Fibroblast of peridontal ligament (primary cell): ENCODE results near the gene WDR49.
"Not testable (repeated sequence)": the region's sequence is repeated elsewhere in the genome, so short reads cannot be mapped to it uniquely, and the experiment has no call there.

Source experiments
- DNase-seq: peaks from one replicate; pipeline ENCODE4 v3.0.0-alpha.2; 2010; ENCODE audit errors: extremely low read depth

The WDR49 gene

DNA sequence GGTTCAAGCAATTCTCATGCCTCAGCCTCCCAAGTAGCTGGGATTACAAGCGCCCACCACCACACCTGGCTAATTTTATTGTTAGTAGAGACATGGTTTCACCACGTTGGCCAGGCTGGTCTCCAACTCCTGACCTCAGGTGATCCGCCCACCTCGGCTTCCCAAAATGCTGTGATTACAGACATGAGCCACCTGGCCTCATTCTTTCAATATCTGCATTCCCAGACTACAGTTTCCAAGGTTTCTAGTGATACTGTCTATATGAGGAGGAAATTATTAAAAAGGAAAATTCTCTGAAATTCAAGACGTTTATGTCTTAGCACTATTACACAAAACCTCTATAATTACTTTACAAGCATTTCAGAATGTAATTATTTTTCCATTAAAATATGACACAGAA, 39.5 kb downstream of the WDR49 start:
- DNase-seq: not testable (repeated sequence)

DNA sequence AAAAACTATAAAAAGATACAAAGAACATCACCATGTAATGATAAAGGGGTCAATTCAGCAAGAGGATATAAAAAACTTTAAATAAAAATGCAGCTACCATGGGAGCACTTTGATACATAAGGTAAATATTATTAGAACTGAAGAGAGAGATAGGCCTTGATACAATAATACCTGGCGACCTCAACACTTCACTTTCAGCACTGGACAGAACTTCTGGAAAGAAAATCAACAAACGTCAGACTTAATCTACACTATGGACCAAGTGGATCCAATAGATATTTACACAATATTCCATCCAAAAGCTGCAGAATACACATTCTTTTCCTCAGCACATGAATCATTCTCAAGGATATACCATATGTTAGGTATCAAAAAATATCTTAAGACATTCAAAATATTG, 42.0 kb downstream of the WDR49 start:
- no peak for DNase-seq

DNA sequence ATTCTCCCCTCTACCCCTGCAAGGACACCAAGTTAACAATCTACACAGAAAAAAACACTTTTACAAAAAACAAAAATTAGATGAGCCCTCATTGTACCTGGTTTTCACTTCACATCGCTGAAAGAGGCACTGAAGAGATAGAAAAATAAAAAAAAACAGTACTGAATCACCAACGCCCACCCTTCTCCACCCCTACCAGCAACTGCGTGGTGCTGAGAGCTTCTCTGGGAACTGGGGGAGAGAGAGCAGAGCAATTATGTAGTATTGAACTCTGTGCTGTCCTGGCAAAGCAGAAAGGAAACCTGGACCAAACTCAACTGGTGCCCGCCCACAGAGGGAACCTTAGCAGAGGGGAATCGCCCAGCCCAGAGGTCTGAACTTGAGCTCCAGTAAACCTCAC, 44.6 kb downstream of the WDR49 start:
- DNase-seq: no peak

DNA sequence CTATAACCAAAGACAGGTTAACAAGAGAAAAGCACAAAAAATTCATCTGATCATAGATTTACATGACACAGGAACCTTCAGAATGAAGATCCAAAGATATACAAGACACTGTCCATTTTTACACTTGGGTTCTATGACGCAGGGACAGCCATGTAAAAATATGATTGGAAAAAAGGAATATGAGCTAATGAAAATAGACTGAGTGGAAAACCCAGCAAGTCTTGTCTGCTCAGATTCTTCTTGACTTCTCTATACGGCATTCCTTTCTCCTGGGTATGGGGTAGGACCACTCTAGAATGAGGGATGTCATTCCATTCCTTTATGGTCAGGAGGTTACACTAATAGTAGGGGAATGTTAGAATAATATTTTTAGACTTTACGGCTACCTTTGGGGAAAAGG, 46.9 kb downstream of the WDR49 start:
- DNase-seq: no peak

DNA sequence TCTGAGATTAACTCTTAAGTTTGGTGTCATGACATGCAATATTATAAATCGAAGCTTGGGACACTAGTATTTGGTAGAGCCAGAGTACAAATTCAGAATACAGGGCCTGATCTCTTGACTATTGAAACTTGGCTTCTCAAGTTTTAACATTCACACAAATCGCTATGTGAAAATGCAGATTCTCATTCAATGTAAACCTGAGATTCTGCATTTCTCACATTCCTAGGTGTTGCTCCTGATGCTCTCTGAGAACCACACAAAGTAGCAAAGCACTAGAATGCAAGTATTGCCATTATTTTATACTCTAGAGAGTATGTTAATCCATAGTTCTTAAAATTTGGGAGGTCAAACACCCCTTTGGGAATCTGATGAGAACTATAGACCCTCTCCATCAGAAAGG, 47.9 kb downstream of the WDR49 start:
- no peak for DNase-seq

DNA sequence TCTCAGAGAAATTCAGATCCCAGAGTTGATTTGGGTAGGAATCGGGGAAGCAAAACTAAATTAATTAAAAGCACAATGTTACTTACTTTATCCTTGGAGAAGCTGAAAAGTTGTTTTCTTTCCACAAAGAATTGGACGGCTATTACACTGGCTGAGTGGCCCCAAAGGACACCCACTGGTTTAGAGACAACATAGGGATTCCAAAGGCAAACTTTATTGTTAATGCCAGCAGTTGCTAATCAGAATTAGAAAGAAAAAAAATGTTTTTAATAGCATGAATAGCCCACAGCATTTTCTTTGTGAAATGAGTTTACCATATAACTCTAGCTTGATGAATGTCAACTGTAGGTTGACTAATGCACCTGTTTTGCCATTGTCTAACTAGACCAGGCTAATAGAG, 51.7 kb downstream of the WDR49 start:
- DNase-seq: no peak

DNA sequence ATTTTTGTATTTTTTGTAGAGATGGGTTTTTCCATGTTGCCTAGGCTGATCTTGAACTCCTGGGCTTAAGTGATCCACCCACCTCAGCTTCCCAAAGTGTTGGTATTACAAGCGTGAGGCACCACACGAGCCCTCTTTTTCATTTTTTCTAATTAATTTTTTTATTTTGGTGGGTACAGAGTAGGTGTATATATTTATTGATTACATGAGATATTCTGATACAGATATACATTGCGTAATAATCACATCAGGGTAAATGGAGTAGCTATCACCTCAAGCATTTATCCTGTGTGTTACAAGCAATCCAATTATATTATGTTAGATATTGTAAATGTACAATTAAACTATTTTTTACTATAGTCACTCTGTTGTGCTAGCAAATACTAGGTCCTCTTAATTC, 66.1 kb downstream of the WDR49 start:
- DNase-seq: no peak

DNA sequence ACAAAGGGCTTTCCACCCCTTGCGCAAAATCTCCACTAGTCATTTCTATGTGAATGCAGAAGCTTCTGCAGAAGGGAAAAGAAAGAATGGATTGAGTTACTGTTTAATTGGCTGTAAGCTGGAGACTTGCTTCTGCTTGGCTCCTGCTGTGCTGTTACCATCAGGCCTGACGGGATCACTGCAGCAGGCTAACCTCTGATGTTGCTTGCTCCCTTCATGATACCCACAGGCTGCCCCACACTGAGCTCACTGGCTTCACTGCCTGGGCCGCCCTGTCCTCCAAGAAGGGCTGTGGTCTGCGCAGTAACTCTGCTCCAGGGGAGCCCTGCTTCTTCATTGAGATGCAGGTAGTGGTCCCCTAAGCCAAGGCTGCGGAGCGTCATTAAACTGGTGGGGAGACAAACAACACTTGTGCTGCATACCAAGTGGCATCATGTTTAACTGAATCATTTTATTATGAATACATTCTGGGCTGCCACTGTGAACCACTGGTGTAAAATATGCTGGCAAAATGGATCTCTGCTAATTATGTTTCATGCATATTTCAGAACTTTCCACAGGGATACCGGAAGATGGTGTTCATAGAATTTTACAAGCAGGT, 78.6 kb downstream of the WDR49 start:
- no peak for DNase-seq

DNA sequence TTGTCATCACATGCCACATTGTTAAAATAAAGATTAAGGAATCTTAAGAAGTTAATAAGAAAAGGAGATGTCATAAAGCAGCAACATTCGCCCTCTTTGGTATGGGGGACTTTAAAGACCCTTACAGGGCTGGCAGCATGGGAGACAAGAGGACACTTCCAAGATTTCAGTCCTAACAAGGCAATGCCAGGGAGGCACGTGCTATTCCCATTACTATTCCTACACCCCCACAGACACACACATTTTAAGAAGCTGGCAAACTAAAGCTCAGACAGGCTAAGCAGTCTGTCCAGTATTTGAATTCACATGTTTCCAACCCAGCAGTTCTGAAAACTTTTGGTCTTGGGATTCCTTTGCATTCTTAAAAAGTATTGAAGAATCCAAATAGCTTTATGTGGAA, 80.8 kb downstream of the WDR49 start:
- DNase-seq: no peak

DNA sequence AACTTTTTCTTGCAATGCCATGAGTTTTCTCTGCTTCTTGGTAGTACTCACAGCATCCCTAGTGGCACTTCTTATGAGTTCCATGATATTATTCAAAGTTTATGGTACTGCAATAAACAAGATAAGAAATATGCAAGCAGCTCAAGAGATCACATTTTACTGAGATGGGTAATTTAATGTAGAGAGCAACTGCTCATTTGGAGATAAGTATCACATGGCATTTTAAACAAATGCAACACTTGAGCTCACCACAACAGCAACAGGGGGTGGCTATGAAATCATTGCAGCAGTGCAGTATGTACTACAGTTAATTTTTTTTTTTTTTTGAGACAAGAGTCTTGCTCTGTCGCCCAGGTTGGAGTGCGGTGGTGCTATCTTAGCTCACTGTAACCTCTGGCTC, 85.1 kb downstream of the WDR49 start:
- DNase-seq: no peak

DNA sequence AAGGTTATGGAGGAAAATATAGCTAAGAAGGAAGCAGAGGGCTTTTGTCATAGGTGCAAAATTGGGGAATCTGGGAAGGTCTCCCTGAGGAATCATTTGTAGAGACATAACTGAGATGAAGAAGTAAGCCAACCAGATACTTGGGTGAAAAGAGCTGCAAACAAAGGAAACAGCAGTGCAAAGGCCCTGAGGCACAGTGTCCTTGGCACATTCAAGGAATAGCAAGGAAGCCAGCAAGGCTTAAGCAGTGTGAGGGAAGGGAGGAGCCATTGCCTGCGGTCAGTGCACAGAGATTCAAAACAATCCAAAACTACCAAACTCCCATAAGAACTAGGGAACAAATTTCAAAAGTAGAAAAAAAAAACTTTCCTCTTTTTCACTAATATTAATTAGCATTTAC, 88.3 kb downstream of the WDR49 start:
- no peak for DNase-seq

DNA sequence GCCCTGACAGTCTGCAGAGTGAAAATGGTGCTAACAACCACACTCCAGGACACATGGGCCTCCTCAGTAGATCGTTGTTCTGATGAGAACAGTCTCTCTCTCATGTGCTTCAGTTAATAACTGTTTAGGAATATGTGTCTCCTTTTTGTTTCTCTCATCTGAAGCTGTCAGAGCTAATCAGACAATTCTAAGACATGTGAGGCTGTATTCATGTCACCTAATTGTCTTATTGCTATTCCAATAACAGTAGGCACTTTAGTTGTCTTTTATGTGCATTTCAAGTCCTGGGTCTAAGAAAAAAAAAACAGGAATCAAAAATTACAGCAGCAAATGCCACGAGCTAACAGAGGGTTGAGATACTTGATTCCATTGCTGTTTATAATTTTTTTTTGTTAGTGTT, 89.1 kb downstream of the WDR49 start:
- no peak for DNase-seq

DNA sequence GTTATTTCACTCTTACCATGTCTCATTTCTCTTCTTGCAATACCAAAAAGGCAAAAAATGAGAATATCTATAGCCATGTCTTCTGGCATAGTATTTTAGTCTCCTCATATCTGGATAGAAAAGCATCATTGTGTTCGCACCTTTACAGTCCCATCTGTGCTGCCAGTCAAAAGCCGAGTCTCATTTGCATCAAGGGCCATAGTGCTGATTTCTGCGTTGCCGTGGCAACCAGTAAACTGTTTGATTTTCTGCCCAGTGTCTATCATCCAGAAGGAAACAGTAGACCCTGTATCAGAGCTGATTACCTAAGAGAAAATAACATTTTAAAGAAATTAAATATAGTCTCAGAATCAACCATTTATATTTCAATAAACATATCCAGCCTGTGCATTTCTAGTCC, 93.8 kb downstream of the WDR49 start:
- DNase-seq: no peak

DNA sequence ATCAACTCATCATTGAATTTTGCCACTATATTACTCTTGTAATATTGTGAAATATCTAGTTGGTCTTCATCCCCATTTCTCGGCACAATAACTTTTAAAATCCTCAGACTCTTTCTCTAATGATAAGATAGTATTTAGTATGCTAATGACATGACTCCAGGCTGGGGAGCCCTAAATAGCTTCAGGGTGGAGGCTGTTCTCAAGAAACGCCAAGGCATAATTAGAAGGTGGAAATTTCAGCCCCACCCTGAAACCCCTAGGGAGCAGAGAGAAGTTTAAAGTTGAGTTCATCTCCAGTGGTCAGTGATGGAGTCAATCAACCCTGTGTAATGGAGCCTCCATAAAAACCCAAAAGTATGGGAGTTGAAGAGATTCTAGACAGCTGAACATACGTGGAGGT, 98.8 kb downstream of the WDR49 start:
- no peak for DNase-seq

DNA sequence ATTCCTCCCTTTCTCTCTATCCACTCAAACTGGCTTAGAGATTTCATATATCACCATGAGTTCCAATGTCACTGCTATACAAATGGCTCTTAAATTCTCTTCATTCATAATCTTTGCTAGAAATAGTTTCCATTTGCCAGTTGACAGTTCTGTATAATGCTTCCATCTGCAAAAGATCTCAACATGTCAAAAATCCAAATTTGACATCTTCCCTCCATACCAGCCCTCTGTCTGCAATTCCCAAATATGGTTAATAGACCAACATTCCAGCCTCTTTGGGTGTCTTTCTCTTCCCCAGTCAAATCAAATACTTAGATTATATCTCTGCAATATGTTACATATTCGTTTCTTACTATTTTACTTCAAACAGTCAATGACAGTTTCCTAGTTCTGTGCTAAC, 115.7 kb downstream of the WDR49 start:
- DNase-seq: no peak

DNA sequence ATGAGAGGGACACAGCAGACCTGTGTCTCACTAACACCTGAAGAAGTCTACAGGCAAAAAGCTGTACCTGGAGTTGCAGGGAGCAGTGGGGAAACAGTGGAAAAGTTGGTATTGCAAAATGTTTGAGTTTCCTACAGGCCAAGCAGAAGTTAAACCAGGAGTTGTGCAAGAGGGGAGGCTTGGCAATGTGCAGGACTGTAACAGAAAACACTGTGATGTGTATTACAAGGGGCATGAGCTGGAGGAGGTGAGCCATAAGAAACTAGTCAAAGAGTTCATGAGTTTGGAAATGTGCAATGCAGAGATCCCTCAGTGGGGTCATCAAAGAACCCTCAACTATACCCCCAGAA, 132.8 kb downstream of the WDR49 start:
- no peak for DNase-seq

DNA sequence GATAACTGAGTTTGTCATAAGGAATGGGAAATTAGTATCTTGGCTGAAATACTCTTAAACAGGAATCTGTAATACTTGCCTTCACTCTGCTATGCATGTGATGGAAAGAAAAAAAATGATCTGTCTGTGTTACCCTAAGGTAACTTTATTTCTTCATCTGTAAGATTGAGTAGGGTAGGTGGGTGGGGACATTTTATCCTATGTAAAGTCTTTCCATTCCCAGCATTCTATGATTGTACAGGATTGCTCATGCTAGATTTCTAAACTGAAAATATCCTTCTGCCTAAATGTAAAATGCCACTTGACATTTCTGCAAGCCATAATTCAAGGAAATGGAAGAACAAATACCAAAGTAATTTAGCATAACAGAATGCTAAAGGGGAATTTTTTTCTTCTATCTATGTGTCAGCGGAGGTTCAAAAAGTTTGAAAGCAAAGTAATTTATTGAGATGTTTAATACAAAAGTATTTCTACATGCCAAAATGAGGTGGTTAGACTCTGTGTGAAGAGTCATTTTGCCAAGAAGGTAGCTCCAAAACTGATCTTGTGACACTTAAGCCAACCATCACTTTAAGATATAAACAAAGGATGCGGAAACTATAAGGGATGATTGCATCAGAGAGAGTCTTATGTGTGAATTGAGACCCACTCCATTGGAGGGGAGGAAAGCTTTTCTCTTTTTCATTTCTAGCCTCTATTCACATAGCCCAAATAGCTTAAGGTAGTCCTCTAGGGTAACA, 133.3 kb downstream of the WDR49 start:
- DNase-seq: no peak

DNA sequence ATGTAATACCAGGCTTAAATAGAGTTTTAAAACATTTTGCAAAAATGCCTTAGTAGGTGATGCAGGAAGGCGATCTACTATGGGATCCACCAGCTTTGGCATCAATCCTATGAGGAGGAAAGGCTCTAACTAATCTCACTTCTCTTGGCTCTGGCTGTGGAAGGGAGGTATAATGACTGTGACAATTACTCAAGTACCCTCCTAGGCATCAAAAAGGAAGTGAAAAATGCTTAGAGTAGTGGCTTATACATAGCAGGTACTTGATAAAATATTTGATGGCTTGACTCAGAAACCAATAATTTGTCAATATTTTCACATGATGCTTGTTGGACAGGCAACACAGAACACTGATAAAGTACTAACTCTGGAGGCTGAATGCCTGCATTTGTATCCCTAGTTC, 145.8 kb downstream of the WDR49 start:
- no peak for DNase-seq

DNA sequence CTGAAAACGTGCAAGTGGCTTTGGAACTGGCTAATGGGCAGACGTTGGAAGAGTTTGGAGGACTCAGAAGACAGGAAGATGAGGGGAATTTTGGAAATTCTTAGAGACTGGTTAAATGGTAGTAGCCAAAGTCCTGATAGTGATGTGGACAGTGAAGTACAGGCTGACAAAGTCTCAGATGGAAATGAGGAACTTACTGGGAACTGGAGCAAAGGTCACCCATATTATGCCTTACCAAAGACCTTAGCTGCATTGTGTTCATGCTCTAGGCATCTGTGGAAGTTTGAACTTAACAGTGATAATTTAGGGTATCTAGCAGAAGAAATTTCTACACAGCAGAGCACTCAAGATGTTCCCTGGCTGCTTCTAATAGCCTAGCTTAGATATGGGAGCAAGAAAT, 151.3 kb downstream of the WDR49 start:
- DNase-seq: no peak

DNA sequence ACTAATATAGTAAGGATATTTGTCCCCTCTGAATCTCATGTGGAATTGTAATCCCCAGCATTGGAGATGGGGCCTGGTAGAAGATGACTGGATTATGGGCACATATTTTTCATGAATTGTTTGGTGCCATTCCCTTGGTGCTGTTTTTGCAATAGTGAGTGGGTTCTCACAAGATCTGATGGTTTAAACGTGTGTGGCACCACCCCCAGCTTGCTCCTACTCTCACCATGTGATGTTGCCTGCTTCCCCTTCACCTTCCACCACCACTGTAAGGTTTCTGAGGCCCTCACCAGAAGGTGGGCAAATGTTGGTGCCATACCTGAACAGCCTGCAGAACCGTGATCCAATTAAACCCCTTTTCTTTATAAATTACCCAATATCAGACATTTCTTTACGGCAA, 151.8 kb downstream of the WDR49 start:
- no peak for DNase-seq

DNA sequence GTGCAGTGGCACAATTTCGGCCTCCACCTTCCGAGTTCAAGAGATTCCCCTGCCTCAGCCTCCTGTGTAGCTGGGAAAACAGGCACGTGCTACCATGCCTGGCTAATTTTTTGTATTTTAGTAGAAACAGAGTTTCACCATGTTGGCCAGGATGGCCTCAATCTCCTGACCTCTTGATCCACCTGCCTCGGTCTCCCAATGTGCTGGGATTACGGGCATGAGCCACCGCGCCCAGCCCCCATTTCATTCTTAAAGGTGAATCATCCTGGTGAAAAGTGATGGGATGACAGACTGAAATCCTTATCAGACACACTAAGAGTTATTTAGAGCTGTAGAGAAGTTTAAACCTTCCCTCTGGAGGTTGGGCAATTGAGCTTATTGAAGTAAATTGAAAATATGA, 155.8 kb downstream of the WDR49 start:
- DNase-seq: no peak

DNA sequence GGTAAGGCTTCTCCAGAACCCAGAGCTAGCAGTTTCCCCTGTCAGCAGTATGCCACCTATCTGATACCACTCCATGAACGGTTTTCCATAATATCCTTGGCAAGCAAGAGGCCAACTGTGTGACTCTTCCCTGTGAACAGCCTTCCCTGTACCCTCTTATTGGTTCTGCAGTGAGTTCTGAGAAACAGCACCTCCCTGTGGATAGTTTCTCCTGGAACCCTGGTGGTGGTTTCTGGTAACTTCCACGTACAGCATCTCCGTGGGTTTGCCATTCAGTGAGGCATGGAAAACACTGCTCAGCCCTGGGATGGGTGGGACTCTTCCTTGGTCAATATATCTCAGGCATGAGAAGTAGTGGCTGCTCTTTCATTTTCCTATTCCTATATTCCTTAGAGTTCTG, 160.5 kb downstream of the WDR49 start:
- DNase-seq: no peak

DNA sequence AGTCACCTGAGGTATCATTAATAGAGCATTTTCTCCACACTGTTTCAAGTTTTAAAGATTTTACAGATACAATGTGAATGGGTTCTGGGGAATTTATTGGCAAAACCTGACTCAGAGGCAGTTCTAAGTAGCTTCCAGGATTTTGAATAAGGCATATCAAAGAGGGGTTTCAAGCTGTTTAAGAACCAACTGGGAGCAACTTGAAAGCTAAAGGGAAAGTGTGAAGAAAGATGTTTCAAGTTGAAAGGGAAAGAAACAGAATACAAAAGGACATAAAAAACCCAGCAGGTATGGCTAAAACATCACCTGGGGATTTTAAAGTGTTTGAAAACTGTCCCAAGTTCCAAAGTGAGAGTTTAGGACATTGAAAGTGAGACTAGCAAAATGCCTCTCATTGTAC, 162.1 kb downstream of the WDR49 start:
- DNase-seq: no peak

DNA sequence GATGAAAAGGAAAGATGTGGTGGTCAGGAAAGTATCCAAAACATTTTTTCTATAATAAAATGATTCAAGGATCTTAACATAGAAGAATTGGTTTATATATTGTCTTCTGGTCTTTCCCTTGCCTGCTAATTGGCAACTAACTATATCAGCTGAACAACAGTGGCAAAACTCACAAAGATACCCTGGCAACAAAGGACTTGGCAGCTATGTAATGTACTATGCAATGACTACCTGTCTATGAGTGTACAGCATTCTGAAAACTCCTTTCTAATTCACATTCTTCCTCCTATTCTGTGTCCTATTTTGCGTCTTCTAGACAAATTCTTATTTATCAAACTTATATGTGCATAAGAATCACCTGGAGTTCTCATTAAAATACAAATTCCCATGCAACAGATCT, 164.2 kb downstream of the WDR49 start:
- DNase-seq: no peak
